ENCODE results near the gene MSH5. TPM values are rescaled to one million over a fixed set of nuclear protein-coding genes. Genes with fewer than 3 reads are reported as not detected.

MSH5 gene
- total and polyA plus RNA-seq, 2 experiments from 2014 or later: 12.1 to 23.9 TPM

GRCh38 chr6:31705931-31706330, 33.9 kb upstream of the MSH5 start (continued):
- TF ChIP-seq REST (IDR thresholded peaks at IDR 0.05; ENCODE audit: unreplicated experiment) (no peak), ETS1 (IDR thresholded peaks at IDR 0.05) (no peak), STAT1 (IDR thresholded peaks at IDR 0.05; ENCODE audit: unreplicated experiment) (no peak), ZNF331 (CRISPR knock-in tag; IDR thresholded peaks at IDR 0.05; ENCODE audit: low read depth) (no peak), EZH2 (IDR thresholded peaks at IDR 0.05; ENCODE audit: low read depth, unreplicated experiment) (no peak), NANOG (IDR thresholded peaks at IDR 0.05; ENCODE audit: borderline replicate concordance) (no peak), CTCF (conservative IDR thresholded peaks at IDR 0.05; ENCODE audit: low read depth in 2 of 2) (no peak), ZNF114 (CRISPR knock-in tag; IDR thresholded peaks at IDR 0.05) (no peak), EZH2phosphoT487 (IDR thresholded peaks at IDR 0.05; ENCODE audit: unreplicated experiment) (no peak), JUNB (IDR thresholded peaks at IDR 0.05; ENCODE audit: unreplicated experiment) (no peak), CREB1 (CRISPR knock-in tag; IDR thresholded peaks at IDR 0.05; ENCODE audit: low read depth) (no peak)

GRCh38 chr6:31706599-31706998, 33.2 kb upstream of the MSH5 start, which contains the start of gene LY6G6F:
LY6G6F (plus strand) TSS chr6:31706866; CDS start chr6:31706907, 41 bp downstream.
- Histone ChIP-seq H3K9me2 (ENCODE audit: insufficient read depth) (no peaks in the 10 kb centered on the region), H3F3A (replicated peaks; ENCODE audit: low read depth) (peaks cover 3% of the 10 kb centered on the region; the same call in 1 of the 2 replicates), H2AFZ (no peak within 1 kb of the TSS), H3K4me1 (ENCODE audit: insufficient read depth) (peaks cover 5% of the 10 kb centered on the region; the same call in 1 of the 2 replicates), H3K36me3 (ENCODE audit: insufficient read depth) (no peaks in the 10 kb centered on the region), H3K27ac (ENCODE audit: low read depth) (no peak within 1 kb of the TSS), H3K4me3 (no peak within 1 kb of the TSS), H4K20me1 (replicated peaks; ENCODE audit: insufficient read depth) (no peaks in the 10 kb centered on the region), H3K27me3 (ENCODE audit: insufficient read depth) (no peaks in the 10 kb centered on the region), H3K79me2 (replicated peaks; ENCODE audit: insufficient read depth) (peaks cover 7% of the 10 kb centered on the region; the same call in 1 of the 2 replicates), H3K4me2 (no peak within 1 kb of the TSS)
- ATAC-seq: no peak
- no peaks in the 10 kb centered on the region; the same call in 2 of the 3 replicates for H3K36me3 Mint-ChIP-seq (ENCODE audit: low read depth)
- H3K4me1 Mint-ChIP-seq: peaks cover 11% of the 10 kb centered on the region
- no peak for DNase-seq (ENCODE audit: low spot score)
- no peaks in the 10 kb centered on the region for H3K9me3 Mint-ChIP-seq
- H3K27ac Mint-ChIP-seq: no peak within 1 kb of the TSS
- no peak within 1 kb of the TSS for H3K4me3 Mint-ChIP-seq
- H3K27me3 Mint-ChIP-seq (ENCODE audit: insufficient read depth, low read depth, poor library complexity): peaks cover 14% of the 10 kb centered on the region
- no peak for TF ChIP-seq JUNB (IDR thresholded peaks at IDR 0.05; ENCODE audit: unreplicated experiment)
- no peak for TF ChIP-seq EZH2 (IDR thresholded peaks at IDR 0.05; ENCODE audit: low read depth, unreplicated experiment)
- TF ChIP-seq CREB1 (CRISPR knock-in tag; IDR thresholded peaks at IDR 0.05; ENCODE audit: low read depth): no peak
- no peak for TF ChIP-seq ETS1 (IDR thresholded peaks at IDR 0.05)
- TF ChIP-seq REST (IDR thresholded peaks at IDR 0.05; ENCODE audit: unreplicated experiment): no peak
